ENCODE measurements around the gene PIAS2.

Gene PIAS2

DNA sequence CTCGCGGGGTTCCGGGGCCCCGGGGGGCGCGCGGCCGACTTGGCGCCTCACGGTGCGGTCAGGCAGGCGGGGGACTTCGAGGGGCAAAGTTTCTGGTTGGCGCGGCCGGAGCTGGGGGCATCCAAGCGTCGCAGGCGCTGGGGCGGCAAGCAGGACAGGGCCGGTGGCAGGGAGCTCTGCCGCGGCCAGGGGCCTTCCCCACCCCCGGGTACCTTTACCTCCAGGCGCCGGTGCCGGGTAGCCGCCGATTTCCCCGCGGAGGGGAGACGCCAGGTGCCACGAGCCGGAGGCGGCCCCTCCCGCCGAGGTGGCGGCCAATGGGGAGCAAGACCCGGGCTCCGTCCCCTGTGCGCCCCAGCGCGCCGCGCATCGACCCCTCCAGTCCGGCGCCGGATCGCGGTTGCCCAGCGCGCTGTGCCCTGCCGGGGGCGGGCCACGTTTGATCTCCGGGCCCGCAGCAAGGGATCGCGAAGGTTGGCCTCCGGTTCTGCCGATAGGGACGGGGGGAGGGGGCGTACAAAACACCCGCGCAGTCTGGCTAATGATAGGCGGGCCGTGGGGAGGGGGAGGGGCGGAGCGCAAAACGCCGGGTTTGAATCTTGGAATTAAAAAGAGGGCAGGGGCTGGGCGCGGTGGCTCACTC lies 160.6 kb downstream of the PIAS2 start, which contains the start of gene ST8SIA5:
Gene ST8SIA5 (minus strand): TSS at position 495 of the 643 bp plus-strand sequence. CDS start 545 bp downstream, outside the sequence.
- DNase-seq, result no peak

GRCh38 chr18:46756025-46756558 lies 161.2 kb downstream of the PIAS2 start:
- DNase-seq, result no peak

DNA sequence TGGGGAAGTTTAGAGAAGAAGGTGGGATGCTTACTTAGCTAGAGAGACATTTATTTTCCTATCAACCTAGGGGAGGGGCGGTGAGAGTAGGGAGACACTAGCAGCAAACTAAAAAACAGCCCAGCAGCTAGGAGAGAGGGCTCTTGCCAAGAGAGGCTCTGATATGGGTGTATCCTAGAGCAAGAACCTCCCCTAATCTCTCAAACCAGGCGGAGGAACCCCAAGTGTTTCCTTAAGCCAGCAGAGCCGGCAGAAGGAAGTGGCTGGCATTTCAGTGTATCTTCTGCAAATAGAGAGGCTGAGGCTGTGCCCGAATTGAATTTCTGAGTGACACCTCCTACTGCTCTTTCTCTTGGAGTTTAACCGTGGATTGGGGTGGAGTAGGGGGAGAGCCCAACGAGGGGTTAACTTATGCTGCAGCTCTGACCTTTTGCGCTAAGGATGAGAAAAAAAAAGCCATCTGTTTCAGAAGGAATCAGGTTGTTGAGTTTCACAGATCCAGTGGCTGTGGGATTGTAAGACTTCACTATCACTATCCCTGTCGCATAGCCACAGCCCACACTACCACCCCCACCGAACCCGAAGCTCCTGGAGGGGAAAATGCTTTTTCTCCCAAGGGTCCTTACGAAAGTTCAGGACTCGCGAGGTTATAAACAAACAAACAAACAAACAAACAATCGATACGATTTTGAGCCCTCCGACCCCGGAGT lies 161.8 kb downstream of the PIAS2 start:
- no peak for DNase-seq

- DNase-seq, result no peak
Observed at GRCh38 chr18:46754661-46755292, 162.5 kb downstream of the PIAS2 start.

DNA sequence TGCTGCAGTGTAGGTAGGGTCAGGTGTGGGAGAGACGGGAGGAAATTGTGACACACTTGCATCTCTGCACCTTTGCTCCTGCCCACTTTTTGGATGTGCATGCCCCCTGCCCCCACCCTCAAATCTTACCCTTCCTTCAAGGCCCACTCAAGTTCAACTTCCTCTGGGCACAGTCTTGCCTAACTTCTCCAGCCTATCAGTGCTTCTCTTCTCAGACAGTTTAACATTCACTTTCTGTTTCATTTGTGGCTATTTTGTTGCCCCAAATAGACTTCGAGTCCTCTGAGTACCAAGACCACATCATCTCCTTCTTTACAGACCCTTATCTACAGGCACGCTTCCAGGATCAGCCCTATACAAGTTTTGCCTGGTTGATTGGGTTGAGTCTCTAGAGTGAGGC lies 163.1 kb downstream of the PIAS2 start:
- no peak for DNase-seq
